GM12878 (cell line): Measurements from ENCODE around the gene DIDO1. TPM values are rescaled to one million over a fixed set of nuclear protein-coding genes. Genes with fewer than 3 reads are reported as not detected.

ENCODE experiments used
- ATAC-seq: fragments of 200-7000 bp; cut with Tn5 transposase; 3 replicates; pipeline ENCODE4 v1.9.1; 2020; ENCODE audit warnings: mild to moderate bottlenecking, moderate library complexity
- BruUV-seq: library from RNA; stranded (reverse); fragments of 400-500 nt; replicated peaks from 2 replicates; lab custom pipeline; 2021; lab: Mats Ljungman, UMichigan
- CTCF ChIA-PET: fragments of 300-600 bp; sonication (Branson Sonifier 250); formaldehyde crosslinking; extraction: SDS; loops from one replicate; lab custom pipeline; 2021; ENCODE audit warnings: inconsistent platforms; lab: Yijun Ruan, JAX
- POLR2A ChIA-PET: fragments of 350-600 bp; formaldehyde crosslinking; extraction: SDS; loops from one replicate; lab custom pipeline; 2021; ENCODE audit warnings: inconsistent platforms; lab: Charles Lee
- RAD21 ChIA-PET: fragments of 300-600 bp; sonication (Branson Sonifier 250); formaldehyde crosslinking; loops from one replicate; lab custom pipeline; 2023; ENCODE audit warnings: antibody characterized with exemption; ENCODE audit not compliant: unreplicated experiment; lab: Charles Lee
- SMC1A ChIA-PET: fragments of 300-600 bp; sonication (Branson Sonifier 250); formaldehyde crosslinking; loops from one replicate; lab custom pipeline; 2023; ENCODE audit not compliant: unreplicated experiment, uncharacterized antibody; lab: Charles Lee
- DNase-seq: peaks from one replicate; pipeline ENCODE4 v3.0.0-alpha.2; 2011; ENCODE audit warnings: low read depth, low spot score
- FAIRE-seq: peaks from 3 replicates; lab custom pipeline; 2011; peaks lifted over from hg19 to GRCh38; lab: Jason Lieb, UNC
- H2AFZ ChIP-seq: 2 replicates; pipeline ENCODE4 v1.6.0; 2011; ENCODE audit warnings: low read depth, low read length, control low read depth; ENCODE audit not compliant: control insufficient read depth
- H3K27ac ChIP-seq: 2 replicates; pipeline ENCODE4 v1.5.1; 2011; ENCODE audit warnings: control low read depth; ENCODE audit not compliant: control insufficient read depth, insufficient read depth
- H3K27me3 ChIP-seq, 2 experiments: replicated peaks in 1 of 2; 2 replicates each; pipeline versions ENCODE4 v1.6.0 to v1.6.1; 2011; ENCODE audit warnings: low read length in 1 of 2; ENCODE audit not compliant: control insufficient read depth in 2 of 2, insufficient read depth in 2 of 2
- H3K36me3 ChIP-seq, 2 experiments: 2 replicates each; pipeline ENCODE4 v1.5.1; 2011; ENCODE audit warnings: low read length in 1 of 2; ENCODE audit not compliant: control insufficient read depth in 2 of 2, insufficient read depth in 2 of 2
- H3K4me1 ChIP-seq: 2 replicates; pipeline ENCODE4 v1.6.1; 2011; ENCODE audit warnings: mild to moderate bottlenecking, low read length, moderate library complexity, mixed read lengths; ENCODE audit not compliant: control insufficient read depth, insufficient read depth
- H3K4me2 ChIP-seq: 2 replicates; pipeline ENCODE4 v1.6.0; 2011; ENCODE audit warnings: control low read depth; ENCODE audit not compliant: control insufficient read depth, insufficient read depth
- H3K4me3 ChIP-seq: fragments of 200-600 bp; sonication (generic); 2 replicates; pipeline ENCODE4 v1.5.1; 2016
- H3K79me2 ChIP-seq: 2 replicates; pipeline ENCODE4 v1.6.0; 2011; ENCODE audit warnings: low read length; ENCODE audit not compliant: control insufficient read depth, insufficient read depth
- H3K9ac ChIP-seq: 2 replicates; pipeline ENCODE4 v1.8.0; 2011; ENCODE audit warnings: low read length, control low read depth, mixed read lengths; ENCODE audit not compliant: control insufficient read depth, insufficient read depth
- H3K9me3 ChIP-seq: replicated peaks from 3 replicates; pipeline ENCODE4 v1.5.1; 2011; ENCODE audit warnings: mild to moderate bottlenecking, low read length; ENCODE audit not compliant: control insufficient read depth, insufficient read depth
- H4K20me1 ChIP-seq: 2 replicates; pipeline ENCODE4 v1.6.0; 2011; ENCODE audit not compliant: control insufficient read depth, insufficient read depth
- ATF2 ChIP-seq: IDR thresholded peaks from 2 replicates; pipeline ENCODE4 v1.6.1; 2012; ENCODE audit warnings: low read length, inconsistent platforms
- BCL11A ChIP-seq: IDR thresholded peaks from 2 replicates; pipeline ENCODE4 v1.6.1; 2011; ENCODE audit warnings: low read depth, low read length
- CBX3 ChIP-seq: fragments of 200-600 bp; sonication (generic); IDR thresholded peaks from 2 replicates; pipeline ENCODE4 v1.6.1; 2016; ENCODE audit warnings: low read depth, borderline replicate concordance
- DPF2 ChIP-seq: fragments of 450-650 bp; IDR thresholded peaks from 2 replicates; pipeline ENCODE4 v1.6.1; 2017; ENCODE audit warnings: mild to moderate bottlenecking
- EED ChIP-seq: sonication (generic); IDR thresholded peaks from 2 replicates; pipeline ENCODE4 v1.6.1; 2016; ENCODE audit warnings: antibody characterized with exemption, low read depth
- KLF5 ChIP-seq: fragments of 450-650 bp; IDR thresholded peaks from 2 replicates; pipeline ENCODE4 v1.6.1; 2014; ENCODE audit warnings: mild to moderate bottlenecking; ENCODE audit not compliant: partially characterized antibody
- NRF1 ChIP-seq: conservative IDR thresholded peaks from 2 replicates; pipeline ENCODE4 v1.6.1; 2011; ENCODE audit warnings: mild to moderate bottlenecking, low read depth, low read length, improper control_type of control experiment
- RBBP5 ChIP-seq: fragments of 200-600 bp; sonication (generic); conservative IDR thresholded peaks from 2 replicates; pipeline ENCODE4 v1.6.1; 2016
- RCOR1 ChIP-seq: conservative IDR thresholded peaks from 2 replicates; pipeline ENCODE4 v1.6.1; 2012; ENCODE audit warnings: low read depth, low read length, improper control_type of control experiment
- SMARCA5 ChIP-seq: fragments of 450-650 bp; IDR thresholded peaks from 2 replicates; pipeline ENCODE4 v1.6.1; 2017; ENCODE audit warnings: mild to moderate bottlenecking
- ZBTB11 ChIP-seq: fragments of 450-650 bp; formaldehyde crosslinking; IDR thresholded peaks from 2 replicates; pipeline ENCODE4 v1.5.0; 2022; ENCODE audit warnings: mild to moderate bottlenecking, missing genetic modification characterization
- WGBS: methylation state at CpG from one replicate; pipeline ENCODE4 v1.1.6; 2016; ENCODE audit warnings: low lambda C conversion rate; ENCODE audit not compliant: insufficient replicate concordance, insufficient coverage; ENCODE audit errors: missing lambda C conversion rate; 5-methylcytosine and 5-hydroxymethylcytosine counted together
- in situ Hi-C: fragments of 300-500 bp; cut with MboI; formaldehyde crosslinking; loops from 9 replicates; pipeline ENCODE4 v1.14.3; 2018; ENCODE audit warnings: mixed read lengths
- intact Hi-C: fragments of 100-400 bp; cut with micrococcal nuclease; formaldehyde crosslinking; loops from one replicate; pipeline ENCODE4 v1.14.2; 2022; ENCODE audit not compliant: unreplicated experiment
- polyA plus RNA-seq, 11 experiments: library from polyadenylated mRNA; depleted of rRNA in 4 of 11; unstranded in 6 of 11; stranded (reverse) in 5 of 11; fragments of >200 nt; fragmentation: Nextera tagmentation in 4 of 11; fragmentation: Illumina TruSeq in 1 of 11; extraction: Ambion mirVana in 4 of 11; extraction: Trizol in 1 of 11; gene quantifications; 1 replicate in 1 of 11; 2 replicates in 10 of 11; pipeline versions ENCODE4 v1.2.1 to v1.2.3, GENCODE V29; 2011 to 2016; ENCODE audit warnings: inconsistent platforms in 2 of 11, missing spikeins in 2 of 11, low read depth in 1 of 11
- total RNA-seq, 4 experiments: library from RNA; depleted of rRNA in 3 of 4; stranded (reverse); fragments of >200 nt in 3 of 4; fragmentation: Illumina TruSeq in 1 of 4; extraction: Trizol in 1 of 4; gene quantifications; 2 replicates each; pipeline versions ENCODE4 v1.2.1 to v1.2.3, GENCODE V29; 2013 to 2021

DIDO1 gene
- total and polyA plus RNA-seq, 10 of the 15 experiments (the other 5 are each of a cell fraction or from before 2014, with no cell fraction given), result 5.5 to 56.4 (median 38.4) TPM

- H3K36me3 ChIP-seq, result no peaks in the 10 kb centered on the region
- no TSS peak for BruUV-seq
- in situ Hi-C loops (no loop called here), intact Hi-C loops (no loop called here)
- peaks cover 0 to 3% of the 10 kb centered on the region in 2 experiments; a peak in 2 of 4 replicates for H3K27me3 ChIP-seq
- H3K27ac ChIP-seq, result no peak overlapping the region
- no peaks in the 10 kb centered on the region for H4K20me1 ChIP-seq
- DNase-seq (no peak), FAIRE-seq (no peak), ATAC-seq (no peak)
- H2AFZ ChIP-seq, result no peak overlapping the region
- H3K79me2 ChIP-seq, result no peaks in the 10 kb centered on the region
- no peak overlapping the region for H3K9ac ChIP-seq
- H3K4me2 ChIP-seq, result no peak overlapping the region
- ChIA-PET SMC1A (no interaction called here), RAD21 (no interaction called here), CTCF (no interaction called here), POLR2A (no interaction called here)
- H3K4me3 ChIP-seq, result no peak overlapping the region
- no peak for TF ChIP-seq BCL11A
- no peak for TF ChIP-seq EED
- TF ChIP-seq KLF5, result no peak
- TF ChIP-seq RCOR1, result no peak
- no peak for TF ChIP-seq SMARCA5
- TF ChIP-seq ATF2, result no peak
- no peak for TF ChIP-seq RBBP5
- no peak for TF ChIP-seq ZBTB11 (CRISPR knock-in tag)
- TF ChIP-seq DPF2, result no peak
- no peak for TF ChIP-seq NRF1
- TF ChIP-seq CBX3, result no peak
- no peaks in the 10 kb centered on the region for H3K9me3 ChIP-seq
- peaks cover 17% of the 10 kb centered on the region for H3K4me1 ChIP-seq
- 70% methylated on average over 16 of the region's 19 CpGs for WGBS
Measured at GRCh38 chr20:62836967-62837490, 89.3 kb downstream of the DIDO1 start.
